ENCODE results near the gene CEP85.

The CEP85 gene

DNA sequence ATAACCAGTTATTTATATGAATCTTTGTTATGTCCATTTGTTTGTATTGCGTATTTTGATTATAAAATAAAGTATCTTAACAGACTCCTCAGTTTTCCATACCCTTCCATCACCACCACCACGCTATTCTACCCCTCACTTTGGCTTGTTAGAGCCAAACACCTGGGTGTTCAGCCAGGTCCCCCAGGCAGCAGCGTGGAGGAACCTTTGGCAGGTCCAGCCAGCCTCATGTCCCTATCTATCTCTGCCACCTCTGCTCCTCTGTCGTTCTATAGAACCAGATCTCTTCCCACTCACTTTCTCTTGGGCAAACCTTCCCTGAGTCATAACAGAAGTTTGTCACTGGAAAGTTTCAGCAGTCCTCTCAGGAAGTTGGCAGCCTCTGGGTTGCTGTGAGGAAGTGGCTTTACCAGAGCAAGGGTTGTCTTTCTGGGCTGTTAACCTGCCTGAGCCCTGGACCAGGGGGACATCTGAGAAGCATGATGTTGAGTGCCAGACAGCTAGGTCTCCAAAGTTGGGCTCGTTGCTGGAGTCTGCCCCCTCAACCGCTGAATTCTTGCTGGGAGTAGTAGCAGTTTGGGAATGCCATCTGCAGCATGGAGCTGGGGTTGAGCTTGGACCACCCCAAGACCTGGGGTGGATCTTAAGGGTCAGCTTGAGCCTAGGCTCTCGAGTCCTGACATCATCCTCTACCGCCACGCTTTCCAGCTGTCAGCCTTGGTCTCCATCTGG lies 44.9 kb downstream of the CEP85 start:
- DNase-seq: no peak

GRCh38 chr1:26279456-26280332 lies 45.7 kb downstream of the CEP85 start, which contains the start of gene SH3BGRL3:
Gene SH3BGRL3, plus strand, starts transcription at chr1:26280086. Its CDS starts 70 bp downstream, at chr1:26280156.
- peak; percentile 82 for DNase-seq

DNA sequence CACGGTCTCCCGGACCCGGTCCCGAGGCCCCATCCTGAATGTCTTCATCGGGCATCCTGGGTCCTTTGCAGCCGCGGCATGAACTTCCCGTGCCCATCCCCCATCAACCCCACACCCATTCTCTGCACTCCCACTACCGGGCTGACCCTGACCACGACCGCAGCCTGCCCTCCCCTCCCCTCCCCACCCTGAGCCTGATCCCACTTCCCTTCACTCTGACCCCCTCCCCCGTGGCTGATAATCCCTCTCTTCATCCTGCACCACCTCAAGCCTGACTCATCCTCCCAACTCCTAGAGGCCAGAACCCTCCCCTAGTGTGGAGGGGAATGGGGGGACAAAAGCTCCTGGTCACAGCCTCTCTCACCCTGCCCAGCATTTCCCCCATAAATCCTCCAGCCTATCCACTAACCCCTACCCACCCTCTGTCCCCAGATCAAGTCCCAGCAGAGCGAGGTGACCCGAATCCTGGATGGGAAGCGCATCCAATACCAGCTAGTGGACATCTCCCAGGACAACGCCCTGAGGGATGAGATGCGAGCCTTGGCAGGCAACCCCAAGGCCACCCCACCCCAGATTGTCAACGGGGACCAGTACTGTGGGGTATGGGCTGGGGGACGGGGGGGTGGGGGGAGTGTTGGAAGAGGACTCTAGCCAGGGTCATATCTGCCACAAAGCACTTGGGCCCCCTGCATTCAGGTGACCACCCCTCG lies 46.5 kb downstream of the CEP85 start:
- no peak for DNase-seq

DNA sequence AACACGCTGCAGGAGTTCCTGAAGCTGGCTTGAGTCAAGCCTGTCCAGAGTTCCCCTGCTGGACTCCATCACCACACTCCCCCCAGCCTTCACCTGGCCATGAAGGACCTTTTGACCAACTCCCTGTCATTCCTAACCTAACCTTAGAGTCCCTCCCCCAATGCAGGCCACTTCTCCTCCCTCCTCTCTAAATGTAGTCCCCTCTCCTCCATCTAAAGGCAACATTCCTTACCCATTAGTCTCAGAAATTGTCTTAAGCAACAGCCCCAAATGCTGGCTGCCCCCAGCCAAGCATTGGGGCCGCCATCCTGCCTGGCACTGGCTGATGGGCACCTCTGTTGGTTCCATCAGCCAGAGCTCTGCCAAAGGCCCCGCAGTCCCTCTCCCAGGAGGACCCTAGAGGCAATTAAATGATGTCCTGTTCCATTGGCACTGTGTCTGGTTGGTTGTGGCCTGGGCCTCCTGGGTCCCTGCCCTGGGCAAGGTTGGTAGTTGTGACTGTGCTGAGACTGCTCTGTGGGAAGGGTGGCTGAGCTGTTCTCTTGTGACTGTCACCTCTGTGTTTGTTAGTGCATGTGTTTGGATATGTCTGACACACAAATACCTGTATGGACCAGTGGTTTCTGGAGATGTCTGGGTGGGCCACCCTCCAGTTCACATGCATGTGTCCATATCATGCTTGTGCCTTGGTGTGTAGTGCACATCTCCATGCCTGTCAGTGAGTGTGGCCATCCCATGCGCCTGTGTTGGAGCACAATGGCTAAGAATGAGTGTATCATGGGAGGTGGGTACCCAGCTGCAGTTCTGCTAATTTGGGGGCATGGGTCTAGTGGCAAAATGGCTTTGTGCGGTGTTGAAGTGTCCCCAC lies 47.3 kb downstream of the CEP85 start:
- no peak for DNase-seq

GRCh38 chr1:26281971-26282370 lies 48.0 kb downstream of the CEP85 start:
- no peak for DNase-seq

- no peak for DNase-seq
These were observed 48.5 kb downstream of the CEP85 start for GRCh38 chr1:26282401-26282918.

DNA sequence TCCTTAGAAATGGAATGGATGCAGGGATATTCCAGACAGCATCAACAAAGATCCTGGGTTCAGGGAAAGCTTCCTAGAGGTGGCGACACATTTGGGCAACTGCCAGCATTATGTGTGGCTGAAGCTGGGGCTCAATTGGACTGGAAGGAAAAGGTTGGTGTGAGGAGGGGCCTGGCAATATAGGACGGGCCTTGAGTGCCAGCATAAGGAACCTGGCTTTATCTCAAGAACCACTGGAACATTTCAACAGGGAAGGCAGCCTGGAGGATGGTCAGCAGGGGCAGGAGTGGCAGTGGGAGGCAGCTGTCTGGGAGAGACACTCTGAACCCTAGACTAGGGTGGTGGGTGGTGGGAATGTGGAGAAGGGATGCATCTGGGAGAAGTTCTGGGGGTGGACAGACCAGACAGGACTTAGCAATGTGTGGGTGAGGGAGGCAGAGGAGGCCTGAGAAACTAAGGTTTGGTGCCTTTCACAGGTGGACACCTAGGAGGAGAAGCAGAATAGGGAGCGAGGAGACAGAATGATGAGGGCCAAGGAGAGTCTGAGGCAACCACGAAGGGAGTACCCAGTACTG lies 49.4 kb downstream of the CEP85 start:
- DNase-seq: no peak

DNA sequence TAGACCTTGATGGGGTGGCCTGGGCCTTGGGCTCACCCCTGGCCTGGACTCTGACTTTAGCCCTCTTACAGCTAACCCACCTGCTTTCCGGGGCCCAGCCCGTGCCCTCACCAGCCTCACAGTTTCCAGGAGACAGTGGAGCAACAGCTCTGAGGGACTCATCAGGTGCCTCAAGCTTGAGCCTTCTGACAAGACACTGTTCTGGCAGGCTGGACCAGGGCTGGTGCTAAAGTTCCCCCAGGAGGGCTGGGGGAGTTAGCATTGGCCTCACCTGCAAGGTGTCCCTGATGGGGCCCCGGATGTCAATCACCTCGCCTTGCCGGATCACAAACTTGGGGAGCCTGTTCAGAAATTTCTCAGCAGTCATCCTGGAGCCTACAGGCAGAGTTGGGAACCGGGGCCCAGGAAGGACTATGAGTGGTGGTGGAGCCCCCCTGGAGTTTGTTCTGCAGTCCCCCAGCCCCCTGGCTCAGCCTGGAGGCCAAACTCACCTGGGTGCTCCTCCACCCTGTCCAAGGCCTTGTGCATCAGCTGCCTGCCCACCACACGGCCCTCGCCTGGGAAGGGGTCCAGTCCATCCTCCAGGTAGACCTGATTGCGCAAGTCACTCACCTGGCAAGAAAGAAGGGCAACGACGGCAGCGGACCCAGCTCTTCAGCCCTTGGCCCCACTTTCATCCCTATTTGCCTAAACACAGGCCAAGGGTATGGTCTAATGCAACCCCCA lies 50.0 kb downstream of the CEP85 start:
- no peak for DNase-seq

DNA sequence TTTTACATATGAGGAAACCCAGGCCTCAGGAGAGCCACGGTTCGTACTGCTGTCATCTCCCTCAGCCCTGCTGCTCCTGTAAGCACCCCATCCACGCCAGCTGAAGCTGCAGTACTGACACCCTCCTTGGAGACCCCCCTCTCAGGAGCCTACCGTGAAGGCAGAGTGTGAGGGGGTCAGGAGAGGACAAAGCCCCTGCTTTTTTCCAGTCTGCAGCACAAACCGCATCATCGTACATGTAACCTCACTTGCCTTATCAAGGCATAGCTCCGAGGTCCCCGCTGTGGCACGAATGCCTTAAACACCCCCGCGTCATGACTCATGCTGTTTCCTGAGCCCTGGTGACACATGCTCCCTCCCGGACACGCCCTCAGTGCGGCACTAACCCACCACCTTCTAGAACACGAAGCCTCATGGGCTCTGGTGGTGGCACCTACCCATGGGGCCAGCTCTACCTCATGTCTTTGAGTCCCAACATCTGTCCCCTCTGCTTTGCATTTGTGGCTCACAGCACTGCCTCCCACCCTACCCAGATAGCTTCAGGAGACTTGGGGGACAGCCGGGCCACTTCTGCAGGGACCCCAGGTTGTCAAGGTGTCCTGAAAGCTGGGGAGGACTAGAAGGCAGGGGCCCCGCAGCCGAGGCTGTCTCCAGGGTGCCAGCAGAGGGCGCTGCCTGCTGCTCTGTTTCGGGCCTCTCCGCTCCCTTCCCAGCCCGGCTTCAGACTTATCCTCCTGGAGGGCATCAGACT lies 50.8 kb downstream of the CEP85 start:
- DNase-seq: no peak

GRCh38 chr1:26285366-26286063 lies 51.5 kb downstream of the CEP85 start:
- DNase-seq: no peak

DNA sequence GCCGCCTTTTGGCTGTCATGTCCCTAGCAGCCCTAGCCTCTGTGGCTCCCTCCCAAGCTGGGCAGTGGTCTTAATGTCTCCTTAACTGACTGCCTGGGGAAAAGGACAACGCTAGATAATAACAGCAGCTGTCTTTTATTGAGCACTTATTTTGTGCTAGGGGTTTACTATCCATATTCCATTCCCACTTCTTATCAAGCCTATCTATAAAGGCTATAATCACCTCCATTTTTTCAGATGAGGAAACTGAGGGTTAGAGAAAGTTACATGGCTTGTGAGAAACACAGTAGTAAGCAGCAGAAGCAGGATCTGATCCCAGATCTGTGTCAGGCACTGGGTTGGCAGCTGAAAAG lies 52.0 kb downstream of the CEP85 start:
- DNase-seq: no peak

DNA sequence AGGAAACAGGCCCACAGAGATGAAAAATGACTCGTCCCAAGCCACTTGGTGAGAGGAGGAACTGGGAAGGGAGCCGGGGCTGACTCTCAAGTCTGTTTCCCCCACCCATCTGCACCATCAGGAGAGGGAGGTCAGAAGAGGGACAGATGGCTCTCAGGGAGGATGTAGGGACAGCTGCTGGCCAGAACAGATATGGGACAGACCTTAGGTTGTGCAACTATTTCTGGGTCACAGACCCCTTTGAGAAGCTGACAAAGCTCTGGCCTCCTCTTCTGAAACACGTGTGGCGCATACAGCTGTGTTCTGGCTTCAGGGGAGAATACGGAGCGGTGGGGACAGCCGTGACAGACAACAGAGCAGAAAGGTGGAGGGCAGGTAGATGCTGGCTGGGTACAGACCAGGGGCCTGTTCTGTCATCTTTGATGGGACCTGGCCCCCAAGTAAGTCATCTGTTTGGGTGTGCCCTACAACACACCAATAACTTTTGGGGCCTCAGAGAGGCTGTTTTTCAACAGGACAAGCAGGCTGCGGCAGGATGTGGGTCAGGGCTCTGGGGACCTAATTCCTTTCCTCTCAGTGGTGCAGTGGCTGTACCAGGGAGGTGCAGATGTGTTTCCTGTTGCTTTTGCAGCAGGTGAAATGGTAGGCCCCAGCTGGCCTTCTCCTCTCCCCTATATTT lies 53.2 kb downstream of the CEP85 start:
- DNase-seq: no peak

DNA sequence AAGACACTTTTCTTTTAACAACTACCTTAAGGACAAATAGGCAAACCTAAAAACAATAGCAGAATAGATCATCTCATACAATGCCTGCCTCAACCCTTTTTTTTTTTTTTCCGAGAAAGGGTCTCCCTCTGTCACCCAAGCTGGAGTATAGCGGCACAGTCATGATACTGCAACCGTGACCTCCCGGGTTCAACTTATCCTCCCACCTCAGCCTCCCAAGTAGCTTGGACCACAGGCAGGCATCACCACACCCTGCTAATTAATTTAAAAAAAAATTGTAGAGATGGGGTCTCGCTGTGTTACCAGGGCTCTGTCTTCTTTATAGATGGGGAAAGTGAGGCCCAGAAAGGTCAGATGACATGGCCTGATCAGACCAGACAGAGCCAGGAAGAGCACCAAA lies 53.8 kb downstream of the CEP85 start:
- DNase-seq: no peak

GRCh38 chr1:26288311-26288941 lies 54.4 kb downstream of the CEP85 start:
- no peak for DNase-seq

GRCh38 chr1:26289158-26290059 lies 55.4 kb downstream of the CEP85 start:
- no peak for DNase-seq

DNA sequence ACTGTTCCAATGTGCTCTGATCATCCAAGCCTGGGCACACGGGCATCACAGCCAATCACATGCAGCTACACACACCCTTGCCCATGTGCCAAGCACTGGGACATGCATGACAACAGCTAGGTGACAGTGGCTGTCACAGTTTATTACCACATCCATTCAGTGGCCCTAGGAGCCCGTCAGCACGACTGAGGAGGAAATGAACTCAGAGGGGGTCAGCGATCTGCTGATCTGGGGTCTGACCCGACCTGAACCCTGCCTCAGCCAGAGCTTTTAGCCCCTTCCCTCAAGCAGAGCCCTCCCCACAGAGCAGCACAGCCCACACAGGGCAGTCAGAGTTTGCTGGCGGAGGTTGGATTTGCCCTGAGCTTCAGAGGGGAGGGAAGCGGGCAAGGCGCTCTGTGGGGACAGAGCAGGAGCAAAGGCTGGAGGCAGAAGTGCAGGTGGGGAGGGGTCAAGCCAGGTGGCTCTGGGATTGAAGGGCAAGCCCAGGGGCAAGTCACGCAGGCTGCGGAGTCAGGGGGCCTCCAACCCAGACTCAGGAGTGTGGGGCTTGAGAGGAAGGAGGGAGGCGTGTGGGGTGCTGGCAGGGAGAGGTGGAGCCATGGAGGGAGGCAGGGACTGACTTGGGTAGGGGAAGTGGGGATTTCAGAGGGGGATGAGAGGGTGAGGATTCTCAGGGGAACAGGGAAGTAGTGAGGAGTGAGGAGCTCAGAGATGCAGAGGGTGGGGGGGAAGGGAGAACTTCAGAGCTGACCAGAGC lies 56.3 kb downstream of the CEP85 start:
- DNase-seq: no peak

GRCh38 chr1:26290882-26291261 lies 56.9 kb downstream of the CEP85 start:
- DNase-seq: no peak

Data from NCI-H1105 treated with DMSO at 0.1 percent for 48 hours (cell line).